ENCODE data around the gene WFIKKN1. TPM values are rescaled to one million over a fixed set of nuclear protein-coding genes. Genes with fewer than 3 reads are reported as not detected.

The WFIKKN1 gene
- polyA plus RNA-seq, 1 donor from 2014 or later, result not detected

DNA sequence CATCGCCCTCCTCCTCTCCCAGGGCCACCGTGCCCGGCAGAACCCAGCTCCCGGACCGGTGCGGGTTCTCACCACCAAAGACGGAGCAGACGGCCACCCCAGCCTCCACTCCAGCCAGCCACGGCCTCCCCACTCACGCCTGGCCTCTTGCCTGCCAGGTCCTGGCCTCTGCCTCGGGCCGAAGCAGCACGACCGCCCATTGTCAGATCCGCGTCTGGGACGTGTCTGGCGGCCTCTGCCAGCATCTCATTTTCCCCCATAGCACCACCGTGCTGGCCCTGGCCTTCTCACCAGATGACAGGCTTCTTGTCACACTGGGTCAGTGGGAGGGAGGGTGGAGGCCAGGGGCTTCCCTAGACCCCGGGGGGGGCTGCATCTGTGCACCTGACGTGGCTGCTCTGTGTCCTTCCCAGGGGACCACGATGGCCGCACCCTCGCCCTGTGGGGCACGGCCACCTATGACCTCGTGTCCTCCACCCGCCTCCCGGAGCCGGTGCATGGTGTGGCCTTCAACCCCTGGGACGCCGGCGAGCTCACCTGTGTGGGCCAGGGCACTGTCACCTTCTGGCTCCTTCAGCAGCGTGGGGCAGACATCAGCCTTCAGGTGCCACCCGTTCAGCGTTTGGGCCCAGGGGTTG is 30.5 kb downstream of the WFIKKN1 start:
- no peaks in the 10 kb centered on the region for H3K36me3 Mint-ChIP-seq
- peaks cover 0 to 4% (median 0%) of the 10 kb centered on the region in 3 donors for H3K4me1 Mint-ChIP-seq
- no peaks in the 10 kb centered on the region for H3K27me3 Mint-ChIP-seq
- H3K4me3 Mint-ChIP-seq, result peak overlapping the region in 1 of 4 donors; percentile 45
- H3K9me3 Mint-ChIP-seq, result no peaks in the 10 kb centered on the region
- peak overlapping the region in 2 of 3 donors; percentile 31 to 85 for H3K27ac Mint-ChIP-seq

DNA sequence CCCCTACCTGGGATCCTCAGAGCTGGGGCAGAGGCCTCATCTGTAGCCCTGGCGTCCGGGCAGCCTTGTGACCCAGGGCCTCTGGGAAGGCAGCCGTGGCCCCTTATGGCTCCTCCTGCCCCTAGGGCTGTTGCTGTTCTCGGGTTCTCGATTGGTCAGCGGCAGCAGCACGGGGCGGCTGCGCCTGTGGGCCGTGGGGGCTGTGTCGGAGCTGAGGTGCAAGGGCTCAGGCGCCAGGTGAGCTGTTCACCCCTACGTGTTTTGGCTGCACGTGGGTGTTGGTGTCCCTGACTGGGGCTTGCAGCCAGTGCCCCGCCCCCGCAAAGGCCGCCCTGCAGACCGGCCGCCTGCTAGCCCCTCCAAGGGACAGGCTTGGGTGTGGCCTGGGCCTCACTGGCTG is 31.3 kb downstream of the WFIKKN1 start:
- Mint-ChIP-seq H3K36me3 (no peaks in the 10 kb centered on the region), H3K27ac (no peak overlapping the region), H3K27me3 (no peaks in the 10 kb centered on the region), H3K4me3 (no peak overlapping the region), H3K9me3 (no peaks in the 10 kb centered on the region), H3K4me1 (peaks cover 0 to 4% (median 0%) of the 10 kb centered on the region in 3 donors)

DNA sequence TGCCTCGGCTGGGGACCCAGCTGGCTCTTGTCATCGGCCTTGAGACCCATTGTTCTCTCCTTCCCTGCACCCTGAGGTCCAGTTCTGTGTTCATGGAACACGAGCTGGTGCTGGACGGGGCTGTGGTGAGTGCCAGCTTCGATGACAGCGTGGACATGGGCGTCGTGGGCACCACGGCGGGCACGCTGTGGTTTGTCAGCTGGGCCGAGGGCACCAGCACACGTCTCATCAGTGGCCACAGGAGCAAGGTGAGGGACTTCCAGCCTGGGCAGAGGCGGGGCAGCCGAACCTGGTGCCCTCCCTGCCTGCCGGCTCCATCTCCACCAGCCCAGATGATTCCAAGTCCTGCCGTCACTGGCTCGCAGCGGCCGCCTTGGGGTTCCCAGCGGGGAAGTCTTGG is 31.8 kb downstream of the WFIKKN1 start:
- Mint-ChIP-seq H3K4me3 (no peak overlapping the region), H3K9me3 (no peaks in the 10 kb centered on the region), H3K27ac (no peak overlapping the region), H3K27me3 (no peaks in the 10 kb centered on the region), H3K36me3 (no peaks in the 10 kb centered on the region), H3K4me1 (peaks cover 1 to 6% (median 2%) of the 10 kb centered on the region in 3 donors)

DNA sequence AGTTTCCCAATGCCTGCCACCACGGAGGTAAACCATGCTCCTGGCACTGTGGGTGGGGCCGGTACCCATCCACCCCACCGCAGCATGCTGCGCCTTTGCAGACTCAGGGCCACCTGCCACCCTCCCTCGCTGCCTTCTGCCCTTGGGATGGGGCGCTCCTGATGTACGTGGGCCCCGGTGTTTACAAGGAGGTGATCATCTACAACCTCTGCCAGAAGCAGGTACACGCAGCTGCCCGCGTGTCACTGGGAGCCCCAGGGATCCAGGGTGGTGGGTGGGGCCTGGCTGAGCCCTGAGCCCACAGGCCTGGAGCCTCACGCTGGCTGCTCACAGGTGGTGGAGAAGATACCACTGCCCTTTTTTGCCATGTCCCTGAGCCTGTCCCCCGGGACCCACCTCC is 35.8 kb downstream of the WFIKKN1 start:
- H3K27ac Mint-ChIP-seq, result no peak overlapping the region

DNA sequence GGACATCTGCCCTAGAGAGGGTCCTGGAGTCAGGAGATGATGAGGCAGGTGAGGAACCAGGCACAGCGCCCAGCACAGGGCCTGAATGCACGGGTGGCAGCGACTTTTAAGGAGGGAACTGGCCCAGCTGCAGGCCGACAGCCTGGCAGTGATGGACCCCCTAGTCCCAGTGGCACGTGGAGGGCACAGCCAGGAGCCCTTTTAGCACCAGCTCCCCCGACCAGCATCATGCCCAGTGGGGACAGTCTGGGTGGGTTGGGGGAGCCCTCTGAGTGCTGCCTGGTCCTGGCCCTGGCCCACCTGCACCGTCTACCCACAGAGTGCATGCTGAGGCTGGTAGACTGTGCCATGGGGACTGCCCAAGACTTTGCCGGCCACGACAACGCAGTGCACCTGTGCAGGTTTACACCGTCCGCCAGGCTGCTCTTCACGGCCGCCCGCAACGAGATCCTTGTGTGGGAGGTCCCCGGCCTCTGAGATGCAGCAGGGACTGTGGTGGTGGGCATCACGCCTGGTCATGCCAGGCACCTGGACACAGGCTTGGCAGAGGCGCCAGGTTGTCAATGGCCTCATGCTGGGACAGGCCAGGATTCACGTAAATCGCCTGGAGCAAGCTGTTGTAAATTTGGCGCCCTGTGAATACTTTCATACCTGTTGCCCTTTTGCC is 36.5 kb downstream of the WFIKKN1 start:
- H3K4me1 Mint-ChIP-seq, result peaks cover 3 to 5% (median 4%) of the 10 kb centered on the region in 3 donors
- no peaks in the 10 kb centered on the region for H3K36me3 Mint-ChIP-seq
- H3K9me3 Mint-ChIP-seq, result no peaks in the 10 kb centered on the region
- H3K4me3 Mint-ChIP-seq, result peak overlapping the region; percentile 71 to 92 (median 79)
- peak overlapping the region; percentile 86 to 91 (median 91) for H3K27ac Mint-ChIP-seq
- no peaks in the 10 kb centered on the region for H3K27me3 Mint-ChIP-seq

More for the DNA sequence above, 35.8 kb downstream of the WFIKKN1 start:
- no peak overlapping the region for H3K4me3 Mint-ChIP-seq
- no peaks in the 10 kb centered on the region for H3K36me3 Mint-ChIP-seq
- H3K4me1 Mint-ChIP-seq, result peaks cover 3 to 5% (median 4%) of the 10 kb centered on the region in 3 donors
- H3K27me3 Mint-ChIP-seq, result no peaks in the 10 kb centered on the region
- no peaks in the 10 kb centered on the region for H3K9me3 Mint-ChIP-seq

DNA sequence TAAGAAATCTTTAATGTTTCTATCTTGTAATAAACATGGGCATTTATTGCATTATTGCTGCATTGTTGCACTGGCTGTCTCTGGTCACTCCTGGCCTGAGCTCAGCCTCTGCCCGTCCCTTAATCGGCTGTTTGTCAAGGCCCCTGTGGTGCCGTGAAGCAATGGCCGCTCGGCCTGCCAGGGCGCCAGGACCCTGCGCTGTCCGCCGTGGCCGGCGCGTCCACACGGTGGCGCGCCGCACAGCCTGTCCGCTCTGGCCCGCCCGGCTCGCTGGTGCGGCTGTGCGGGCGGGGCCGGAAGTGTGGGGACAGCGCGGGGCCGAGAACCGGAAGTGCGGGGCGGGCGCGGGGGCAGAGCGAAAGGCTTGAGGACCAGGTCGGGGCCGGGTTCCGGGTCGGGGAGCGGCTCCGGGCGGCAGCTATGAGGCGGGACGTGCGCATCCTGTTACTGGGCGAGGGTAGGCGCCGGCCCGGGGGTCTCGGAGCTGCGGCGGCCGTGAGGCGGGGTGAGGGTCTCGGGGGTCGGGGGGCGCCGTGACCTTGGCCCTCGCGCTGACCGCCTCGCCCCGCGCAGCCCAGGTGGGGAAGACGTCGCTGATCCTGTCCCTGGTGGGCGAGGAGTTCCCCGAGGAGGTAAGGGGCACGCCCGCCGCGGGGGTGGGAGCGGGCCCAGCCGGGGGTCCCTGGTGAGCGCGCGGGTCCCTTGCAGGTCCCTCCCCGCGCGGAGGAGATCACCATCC is 37.2 kb downstream of the WFIKKN1 start, which contains the start of gene RHOT2:
RHOT2 (plus strand) TSS at position 353 of the 739 bp plus-strand sequence; CDS start at position 421, 68 bp downstream.
- peak within 1 kb of the TSS; percentile 71 to 92 (median 79) for H3K4me3 Mint-ChIP-seq
- H3K36me3 Mint-ChIP-seq, result no peaks in the 10 kb centered on the region
- peak within 1 kb of the TSS; percentile 86 to 91 (median 91) for H3K27ac Mint-ChIP-seq
- no peaks in the 10 kb centered on the region for H3K9me3 Mint-ChIP-seq
- peaks cover 3 to 5% (median 4%) of the 10 kb centered on the region in 3 donors for H3K4me1 Mint-ChIP-seq
- H3K27me3 Mint-ChIP-seq, result no peaks in the 10 kb centered on the region

DNA sequence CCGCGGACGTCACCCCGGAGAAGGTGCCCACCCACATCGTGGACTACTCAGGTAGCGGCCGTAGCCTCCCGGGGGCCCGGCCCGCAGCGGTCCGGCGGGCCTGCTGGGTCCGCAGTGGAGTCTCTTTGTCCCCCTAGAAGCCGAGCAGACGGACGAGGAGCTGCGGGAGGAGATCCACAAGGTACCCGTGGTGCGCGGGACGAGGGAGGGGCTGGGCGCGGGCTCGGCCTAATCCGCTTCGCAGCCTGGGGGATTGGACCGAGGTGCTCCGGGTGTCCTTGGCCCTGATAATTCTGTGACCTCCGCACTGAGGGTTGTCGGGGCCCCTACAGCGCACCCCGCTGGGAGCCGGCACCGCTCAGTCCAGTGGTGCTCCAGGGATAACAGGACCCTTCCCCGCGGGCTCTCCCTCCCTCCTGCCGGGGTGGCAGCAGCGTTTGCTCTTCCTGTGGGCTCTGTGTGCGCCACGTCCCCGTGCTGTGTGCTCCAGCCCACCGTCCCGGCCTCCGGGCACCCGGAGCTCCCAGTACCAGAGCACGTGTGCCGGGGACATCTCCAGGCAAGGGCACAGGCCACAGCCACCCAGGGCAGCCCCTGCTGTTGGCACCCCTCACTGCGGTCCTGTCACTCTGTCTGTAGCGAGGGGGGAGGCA is 37.9 kb downstream of the WFIKKN1 start:
- Mint-ChIP-seq H3K27me3 (no peaks in the 10 kb centered on the region), H3K9me3 (no peaks in the 10 kb centered on the region), H3K4me3 (peak overlapping the region; percentile 45 to 86 (median 62)), H3K27ac (peak overlapping the region in 1 of 3 donors; percentile 10), H3K4me1 (peaks cover 3 to 5% (median 4%) of the 10 kb centered on the region in 3 donors), H3K36me3 (no peaks in the 10 kb centered on the region)

DNA sequence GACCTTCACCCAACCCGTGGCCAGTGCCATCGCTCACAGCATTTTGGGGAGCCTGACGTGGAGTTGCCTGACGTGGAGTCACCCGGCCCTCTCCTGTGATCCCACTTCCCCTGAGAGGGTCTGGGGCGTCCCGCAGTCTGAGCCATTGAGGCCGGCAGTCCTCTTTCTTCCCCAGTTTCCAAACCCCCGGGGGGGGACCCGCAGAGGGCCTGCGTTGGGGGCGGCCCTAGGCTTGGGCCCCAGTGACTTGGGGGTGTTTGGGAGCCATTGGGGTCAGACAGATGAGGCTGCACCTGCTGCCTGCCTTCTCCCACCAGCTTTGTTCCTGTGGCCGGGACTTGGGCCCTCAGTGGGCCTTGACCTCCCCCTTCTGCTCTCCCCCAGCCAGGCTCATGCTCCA is 38.9 kb downstream of the WFIKKN1 start:
- Mint-ChIP-seq H3K27me3 (no peaks in the 10 kb centered on the region), H3K36me3 (no peaks in the 10 kb centered on the region), H3K4me1 (peaks cover 3 to 5% (median 4%) of the 10 kb centered on the region in 3 donors), H3K9me3 (no peaks in the 10 kb centered on the region), H3K4me3 (peak overlapping the region in 2 of 4 donors; percentile 17 to 58), H3K27ac (peak overlapping the region in 1 of 3 donors; percentile 39)

DNA sequence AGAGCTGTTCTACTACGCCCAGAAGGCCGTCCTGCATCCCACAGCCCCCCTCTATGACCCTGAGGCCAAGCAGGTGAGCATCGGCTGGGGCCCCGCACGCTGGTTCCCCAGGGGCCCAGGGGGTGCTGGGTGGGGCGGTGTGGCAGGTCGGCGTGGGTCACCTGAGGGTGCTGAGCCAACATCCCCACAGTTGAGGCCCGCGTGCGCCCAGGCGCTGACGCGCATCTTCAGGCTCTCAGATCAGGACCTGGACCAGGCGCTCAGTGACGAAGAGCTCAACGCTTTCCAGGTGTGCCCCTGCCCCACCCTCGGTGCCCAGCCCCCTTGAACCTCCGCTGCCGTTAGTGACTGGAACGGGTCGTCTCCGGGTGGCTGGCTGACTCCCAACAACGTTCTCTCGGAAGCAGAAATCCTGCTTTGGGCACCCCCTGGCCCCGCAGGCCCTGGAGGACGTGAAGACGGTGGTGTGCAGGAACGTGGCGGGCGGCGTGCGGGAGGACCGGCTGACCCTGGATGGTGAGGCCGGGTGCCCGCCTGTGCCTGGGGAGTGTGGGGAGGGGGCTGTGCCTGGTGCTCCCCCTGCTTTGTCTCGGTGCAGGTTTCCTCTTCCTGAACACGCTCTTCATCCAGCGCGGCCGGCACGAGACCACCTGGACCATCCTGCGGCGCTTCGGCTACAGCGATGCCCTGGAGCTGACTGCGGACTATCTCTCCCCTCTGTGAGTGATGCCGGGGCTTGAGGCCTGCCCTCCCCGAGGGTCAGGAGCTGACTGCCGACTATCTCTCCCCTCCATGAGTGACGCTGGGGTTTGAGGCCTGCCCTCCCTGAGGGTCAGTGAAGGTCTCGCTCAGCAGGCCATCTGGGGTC is 39.9 kb downstream of the WFIKKN1 start:
- Mint-ChIP-seq H3K9me3 (no peaks in the 10 kb centered on the region), H3K27me3 (peaks cover 2% of the 10 kb centered on the region), H3K4me1 (peaks cover 3 to 5% (median 4%) of the 10 kb centered on the region in 3 donors), H3K4me3 (peak overlapping the region in 1 of 4 donors; percentile 78), H3K27ac (peak overlapping the region in 1 of 3 donors; percentile 39), H3K36me3 (no peaks in the 10 kb centered on the region)

DNA sequence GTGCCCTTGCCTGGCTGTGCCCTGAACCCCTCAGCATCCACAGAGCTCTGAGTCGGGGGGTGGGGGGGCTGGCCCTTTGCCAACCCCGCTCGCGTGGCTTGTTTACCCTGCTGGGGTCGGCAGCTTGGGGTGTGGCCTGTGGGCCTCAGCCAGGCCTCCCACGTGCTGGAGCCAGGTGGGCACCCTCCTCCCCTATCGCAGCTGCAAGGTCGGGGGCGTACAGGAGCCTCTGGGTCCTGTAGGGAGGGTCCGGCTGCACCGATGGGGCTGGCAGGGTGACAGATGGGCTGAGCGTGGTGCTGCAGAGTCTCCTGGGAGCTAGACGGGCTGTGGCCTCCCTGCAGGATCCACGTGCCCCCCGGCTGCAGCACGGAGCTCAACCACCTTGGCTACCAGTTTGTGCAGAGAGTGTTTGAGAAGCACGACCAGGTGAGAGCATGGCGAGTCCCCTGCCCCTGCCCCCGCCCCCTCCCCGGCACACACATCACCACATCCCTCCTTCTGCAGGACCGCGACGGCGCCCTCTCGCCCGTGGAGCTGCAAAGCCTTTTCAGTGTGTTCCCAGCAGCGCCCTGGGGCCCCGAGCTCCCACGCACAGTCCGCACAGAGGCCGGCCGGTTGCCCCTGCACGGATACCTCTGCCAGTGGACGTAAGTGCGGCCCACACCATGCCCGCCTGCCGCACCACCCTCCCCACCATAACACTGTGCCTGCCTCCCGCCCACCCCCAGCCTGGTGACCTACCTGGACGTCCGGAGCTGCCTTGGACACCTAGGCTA is 40.8 kb downstream of the WFIKKN1 start:
- Mint-ChIP-seq H3K27ac (no peak overlapping the region), H3K4me3 (peak overlapping the region in 1 of 4 donors; percentile 78), H3K27me3 (peaks cover 2% of the 10 kb centered on the region), H3K4me1 (peaks cover 3 to 5% (median 4%) of the 10 kb centered on the region in 3 donors), H3K36me3 (no peaks in the 10 kb centered on the region), H3K9me3 (no peaks in the 10 kb centered on the region)

DNA sequence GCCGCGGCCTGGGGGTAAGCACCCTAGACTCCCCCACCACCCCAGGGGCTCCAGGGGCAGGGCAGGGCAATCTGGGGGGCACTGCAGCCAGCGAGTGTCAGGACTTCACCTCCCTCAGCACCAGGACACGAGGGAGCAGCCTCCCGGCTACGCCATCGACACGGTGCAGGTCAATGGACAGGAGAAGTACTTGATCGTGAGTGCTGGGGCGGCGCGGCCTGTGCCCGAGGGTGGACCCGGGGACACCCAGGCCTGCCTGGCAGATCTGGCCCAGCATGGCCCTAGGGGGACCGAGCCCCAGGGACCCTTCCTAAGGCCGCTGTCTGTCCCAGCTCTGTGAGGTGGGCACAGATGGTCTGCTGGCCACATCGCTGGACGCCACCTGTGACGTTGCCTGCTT is 41.6 kb downstream of the WFIKKN1 start:
- H3K27ac Mint-ChIP-seq, result peak overlapping the region in 1 of 3 donors; percentile 12

DNA sequence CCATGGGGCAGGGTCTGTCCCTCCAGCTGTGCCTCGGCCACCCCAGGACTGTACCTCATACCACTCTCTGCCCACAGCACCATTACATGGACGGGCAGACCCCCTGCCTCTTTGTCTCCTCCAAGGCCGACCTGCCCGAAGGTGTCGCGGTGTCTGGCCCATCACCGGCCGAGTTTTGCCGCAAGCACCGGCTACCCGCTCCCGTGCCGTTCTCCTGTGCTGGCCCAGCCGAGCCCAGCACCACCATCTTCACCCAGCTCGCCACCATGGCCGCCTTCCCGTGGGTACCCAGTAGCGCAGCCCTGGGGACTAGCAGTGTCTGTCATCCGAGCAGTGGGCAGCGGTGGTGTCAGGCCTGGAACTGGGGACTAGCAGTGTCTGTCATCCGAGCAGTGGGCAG is 42.1 kb downstream of the WFIKKN1 start:
- Mint-ChIP-seq H3K36me3 (no peaks in the 10 kb centered on the region), H3K27ac (peak overlapping the region in 1 of 3 donors; percentile 12), H3K9me3 (no peaks in the 10 kb centered on the region)

More for the DNA sequence above, 41.6 kb downstream of the WFIKKN1 start:
- peaks cover 3 to 9% (median 8%) of the 10 kb centered on the region in 3 donors for H3K4me1 Mint-ChIP-seq
- H3K4me3 Mint-ChIP-seq, result no peak overlapping the region
- no peaks in the 10 kb centered on the region for H3K36me3 Mint-ChIP-seq
- no peaks in the 10 kb centered on the region for H3K9me3 Mint-ChIP-seq
- H3K27me3 Mint-ChIP-seq, result peaks cover 5% of the 10 kb centered on the region

DNA sequence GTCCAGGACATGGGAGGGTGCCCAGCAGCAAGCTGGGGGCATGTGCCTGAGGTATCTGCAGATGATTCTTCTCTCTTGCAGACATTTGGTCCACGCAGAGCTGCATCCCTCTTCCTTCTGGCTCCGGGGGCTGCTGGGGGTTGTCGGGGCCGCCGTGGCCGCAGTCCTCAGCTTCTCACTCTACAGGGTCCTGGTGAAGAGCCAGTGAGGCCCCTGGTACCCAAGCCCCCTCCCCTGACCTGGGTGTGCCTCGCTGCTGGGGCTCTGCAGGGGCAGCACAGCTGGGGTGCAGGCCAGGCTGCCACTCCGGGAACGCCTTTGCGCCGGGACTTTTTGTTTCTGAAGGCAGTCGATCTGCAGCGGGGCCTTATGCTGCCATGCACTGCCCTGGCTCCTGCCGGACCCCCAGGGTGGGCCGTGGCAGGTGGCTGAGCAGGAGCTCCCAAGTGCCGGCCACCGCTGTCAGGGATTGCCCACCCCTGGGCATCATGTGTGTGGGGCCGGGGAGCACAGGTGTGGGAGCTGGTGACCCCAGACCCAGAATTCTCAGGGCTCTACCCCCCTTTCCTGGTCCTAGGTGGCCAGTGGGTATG is 42.7 kb downstream of the WFIKKN1 start:
- H3K4me1 Mint-ChIP-seq, result peaks cover 0 to 5% (median 3%) of the 10 kb centered on the region in 3 donors
- peaks cover 5% of the 10 kb centered on the region for H3K27me3 Mint-ChIP-seq
- H3K27ac Mint-ChIP-seq, result no peak overlapping the region
- no peaks in the 10 kb centered on the region for H3K9me3 Mint-ChIP-seq
- no peaks in the 10 kb centered on the region for H3K36me3 Mint-ChIP-seq
- peak overlapping the region in 1 of 4 donors; percentile 29 for H3K4me3 Mint-ChIP-seq

More for the DNA sequence above, 42.1 kb downstream of the WFIKKN1 start:
- H3K27me3 Mint-ChIP-seq, result peaks cover 5% of the 10 kb centered on the region
- peak overlapping the region in 1 of 4 donors; percentile 38 for H3K4me3 Mint-ChIP-seq
- H3K4me1 Mint-ChIP-seq, result peaks cover 0 to 5% (median 4%) of the 10 kb centered on the region in 3 donors
